ENCODE results near the gene NLGN1.

- TF ChIP-seq CTCF (IDR thresholded peaks at IDR 0.05 in 2 of 3, conservative IDR thresholded peaks at IDR 0.05 in 1 of 3; ENCODE audit: borderline replicate concordance in 1 of 3, insufficient read depth in 1 of 3, low read depth in 2 of 3, low read length in 2 of 3) (no peak), MAX (IDR thresholded peaks at IDR 0.05) (no peak), CEBPB (IDR thresholded peaks at IDR 0.05; ENCODE audit: low read depth) (no peak), REST (IDR thresholded peaks at IDR 0.05; ENCODE audit: low read depth) (no peak), POLR2A (IDR thresholded peaks at IDR 0.05; ENCODE audit: borderline replicate concordance, extremely low read depth, insufficient read depth, insufficient read length) (no peak), EZH2phosphoT487 (IDR thresholded peaks at IDR 0.05; ENCODE audit: borderline replicate concordance) (no peak), SIN3A (IDR thresholded peaks at IDR 0.05; ENCODE audit: low read depth) (no peak), SRF (IDR thresholded peaks at IDR 0.05; ENCODE audit: low read depth) (no peak), TCF7L2 (IDR thresholded peaks at IDR 0.05; ENCODE audit: borderline replicate concordance, extremely low read depth, insufficient read depth, insufficient read length) (no peak), EGR1 (IDR thresholded peaks at IDR 0.05; ENCODE audit: low read depth) (no peak), ZNF274 (IDR thresholded peaks at IDR 0.05; ENCODE audit: low read depth, low read length) (no peak)
These were observed 589.4 kb downstream of the NLGN1 start for GRCh38 chr3:173986861-173987410.
